ENCODE data around the gene MYRIP. TPM values are rescaled to one million over a fixed set of nuclear protein-coding genes. Genes with fewer than 3 reads are reported as not detected.

MYRIP gene

Small RNA genes lying within 50 kb of the gene (small RNA-seq; reads per million reads assigned to genes)
- not detected for gene RF00264 (ENCODE audit: insufficient read depth)
- gene RN7SL411P (ENCODE audit: insufficient read depth): not detected
- gene RNU4-56P (ENCODE audit: insufficient read depth): not detected
